B cell (primary cell): Measurements from ENCODE around the gene TSHB.

Experiments
- EZH2 ChIP-seq: IDR thresholded peaks from 2 replicates; pipeline ENCODE4 v1.6.1; 2012; ENCODE audit warnings: borderline replicate concordance, low read depth, mild to moderate bottlenecking, moderate library complexity, low read length; ENCODE audit not compliant: insufficient read depth, poor library complexity, severe bottlenecking
- TF ChIP-seq, protein P1 (sequence below): fragments of 200-600 bp; IDR thresholded peaks from one replicate; pipeline ENCODE4 v1.8.0; 2022; ENCODE audit warnings: antibody characterized with exemption, mild to moderate bottlenecking

DNA sequence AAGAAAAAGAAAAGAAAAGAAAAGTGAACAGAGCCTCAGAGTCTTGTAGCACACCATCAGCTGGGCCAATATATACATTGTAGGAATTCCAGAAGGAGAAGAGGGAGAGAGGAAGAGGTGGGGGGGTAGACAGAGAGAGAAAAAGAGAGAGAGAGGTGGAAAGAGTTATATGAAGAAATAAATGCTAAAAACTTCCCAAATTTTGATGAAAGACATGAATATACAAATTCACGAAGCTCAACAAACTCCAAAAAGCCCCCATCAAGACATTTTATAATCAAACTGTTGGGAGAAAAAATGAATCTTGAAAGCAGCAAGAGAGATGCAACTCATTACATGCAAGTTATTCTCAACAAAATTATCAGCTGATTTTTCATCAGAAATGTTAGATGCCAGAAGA is 41.5 kb upstream of the TSHB start:
- TF ChIP-seq, protein P1, sequence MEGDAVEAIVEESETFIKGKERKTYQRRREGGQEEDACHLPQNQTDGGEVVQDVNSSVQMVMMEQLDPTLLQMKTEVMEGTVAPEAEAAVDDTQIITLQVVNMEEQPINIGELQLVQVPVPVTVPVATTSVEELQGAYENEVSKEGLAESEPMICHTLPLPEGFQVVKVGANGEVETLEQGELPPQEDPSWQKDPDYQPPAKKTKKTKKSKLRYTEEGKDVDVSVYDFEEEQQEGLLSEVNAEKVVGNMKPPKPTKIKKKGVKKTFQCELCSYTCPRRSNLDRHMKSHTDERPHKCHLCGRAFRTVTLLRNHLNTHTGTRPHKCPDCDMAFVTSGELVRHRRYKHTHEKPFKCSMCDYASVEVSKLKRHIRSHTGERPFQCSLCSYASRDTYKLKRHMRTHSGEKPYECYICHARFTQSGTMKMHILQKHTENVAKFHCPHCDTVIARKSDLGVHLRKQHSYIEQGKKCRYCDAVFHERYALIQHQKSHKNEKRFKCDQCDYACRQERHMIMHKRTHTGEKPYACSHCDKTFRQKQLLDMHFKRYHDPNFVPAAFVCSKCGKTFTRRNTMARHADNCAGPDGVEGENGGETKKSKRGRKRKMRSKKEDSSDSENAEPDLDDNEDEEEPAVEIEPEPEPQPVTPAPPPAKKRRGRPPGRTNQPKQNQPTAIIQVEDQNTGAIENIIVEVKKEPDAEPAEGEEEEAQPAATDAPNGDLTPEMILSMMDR = no peak
- no peak for TF ChIP-seq EZH2
